ENCODE data around the gene CASTOR2.

CASTOR2 gene

DNA sequence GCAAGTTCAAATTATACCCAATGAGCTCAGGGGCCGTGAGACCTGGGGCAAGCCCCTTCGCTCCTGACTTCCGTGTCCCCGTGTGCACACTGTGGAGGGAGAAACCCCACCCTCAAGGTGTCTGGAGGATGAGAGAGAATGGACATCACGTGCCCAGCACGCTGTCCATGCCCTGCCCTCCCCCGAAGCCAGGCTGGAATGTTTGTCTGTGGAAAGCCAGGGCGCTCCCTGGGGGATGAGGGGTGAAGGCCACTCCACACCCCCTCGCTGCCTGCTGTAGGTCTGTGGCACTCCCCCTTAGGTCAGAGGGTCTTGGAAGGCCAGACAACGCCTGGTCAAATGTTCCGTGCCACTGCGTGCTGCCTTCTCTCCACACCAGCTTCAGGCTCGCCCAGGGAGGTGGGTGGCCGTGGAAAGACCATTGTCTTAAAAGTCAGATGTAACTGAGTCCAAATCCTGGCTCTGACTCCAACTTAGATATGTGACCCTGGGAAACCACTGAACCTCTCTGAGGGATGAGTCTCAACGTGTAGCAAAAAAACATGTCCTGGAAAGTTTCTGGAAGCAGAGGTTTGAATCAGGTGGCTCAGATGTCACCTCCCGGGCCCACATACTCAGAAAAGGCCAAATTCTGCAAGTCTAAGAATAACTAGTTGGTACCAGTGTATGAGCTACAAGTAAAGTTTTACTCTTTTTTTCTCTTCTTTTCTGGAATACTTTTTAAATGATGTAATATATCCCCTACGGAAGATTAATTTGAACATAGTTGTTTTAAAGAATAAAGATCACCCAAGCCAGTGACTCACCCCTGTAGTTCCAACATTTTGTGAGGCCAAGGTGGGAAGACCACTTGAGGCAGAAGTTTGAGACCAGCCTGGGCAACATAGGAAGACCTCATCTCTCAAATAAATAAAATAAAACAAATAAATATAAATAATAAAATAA, 84.2 kb downstream of the CASTOR2 start:
- TF ChIP-seq ISL1 (CRISPR knock-in tag; IDR thresholded peaks at IDR 0.05): no peak
- ATAC-seq: no peak

DNA sequence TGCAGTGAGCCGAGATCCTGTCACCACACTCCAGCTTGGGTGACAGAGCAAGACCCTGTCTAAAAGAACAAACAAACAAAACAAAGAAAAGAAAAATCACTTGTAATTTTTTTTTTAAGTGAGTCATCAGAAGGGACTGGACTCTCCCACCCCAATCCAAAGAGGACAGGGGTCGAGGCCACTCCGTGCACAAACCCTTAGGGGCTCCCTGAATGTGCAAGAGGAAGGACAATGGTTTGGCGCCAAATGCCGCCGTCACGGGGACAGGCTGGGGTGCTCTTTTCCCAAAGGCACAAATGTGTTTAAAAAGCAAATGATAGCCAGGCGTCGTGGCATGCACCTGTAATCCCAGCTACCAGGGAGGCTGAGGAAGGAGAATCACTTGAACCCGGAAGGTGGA, 85.3 kb downstream of the CASTOR2 start:
- TF ChIP-seq ZFP30 (CRISPR knock-in tag; IDR thresholded peaks at IDR 0.05) (no peak), ZC3H10 (CRISPR knock-in tag; IDR thresholded peaks at IDR 0.05) (no peak), BACH2 (CRISPR knock-in tag; IDR thresholded peaks at IDR 0.05; ENCODE audit: borderline replicate concordance) (no peak)
- TF ChIP-seq, protein P1, sequence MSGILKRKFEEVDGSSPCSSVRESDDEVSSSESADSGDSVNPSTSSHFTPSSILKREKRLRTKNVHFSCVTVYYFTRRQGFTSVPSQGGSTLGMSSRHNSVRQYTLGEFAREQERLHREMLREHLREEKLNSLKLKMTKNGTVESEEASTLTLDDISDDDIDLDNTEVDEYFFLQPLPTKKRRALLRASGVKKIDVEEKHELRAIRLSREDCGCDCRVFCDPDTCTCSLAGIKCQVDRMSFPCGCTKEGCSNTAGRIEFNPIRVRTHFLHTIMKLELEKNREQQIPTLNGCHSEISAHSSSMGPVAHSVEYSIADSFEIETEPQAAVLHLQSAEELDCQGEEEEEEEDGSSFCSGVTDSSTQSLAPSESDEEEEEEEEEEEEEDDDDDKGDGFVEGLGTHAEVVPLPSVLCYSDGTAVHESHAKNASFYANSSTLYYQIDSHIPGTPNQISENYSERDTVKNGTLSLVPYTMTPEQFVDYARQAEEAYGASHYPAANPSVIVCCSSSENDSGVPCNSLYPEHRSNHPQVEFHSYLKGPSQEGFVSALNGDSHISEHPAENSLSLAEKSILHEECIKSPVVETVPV (CRISPR knock-in tag; IDR thresholded peaks at IDR 0.05): no peak
- TF ChIP-seq, protein P2, sequence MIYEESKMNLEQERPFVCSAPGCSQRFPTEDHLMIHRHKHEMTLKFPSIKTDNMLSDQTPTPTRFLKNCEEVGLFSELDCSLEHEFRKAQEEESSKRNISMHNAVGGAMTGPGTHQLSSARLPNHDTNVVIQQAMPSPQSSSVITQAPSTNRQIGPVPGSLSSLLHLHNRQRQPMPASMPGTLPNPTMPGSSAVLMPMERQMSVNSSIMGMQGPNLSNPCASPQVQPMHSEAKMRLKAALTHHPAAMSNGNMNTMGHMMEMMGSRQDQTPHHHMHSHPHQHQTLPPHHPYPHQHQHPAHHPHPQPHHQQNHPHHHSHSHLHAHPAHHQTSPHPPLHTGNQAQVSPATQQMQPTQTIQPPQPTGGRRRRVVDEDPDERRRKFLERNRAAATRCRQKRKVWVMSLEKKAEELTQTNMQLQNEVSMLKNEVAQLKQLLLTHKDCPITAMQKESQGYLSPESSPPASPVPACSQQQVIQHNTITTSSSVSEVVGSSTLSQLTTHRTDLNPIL (CRISPR knock-in tag; IDR thresholded peaks at IDR 0.05; ENCODE audit: low read depth): no peak
- no peak for ATAC-seq

DNA sequence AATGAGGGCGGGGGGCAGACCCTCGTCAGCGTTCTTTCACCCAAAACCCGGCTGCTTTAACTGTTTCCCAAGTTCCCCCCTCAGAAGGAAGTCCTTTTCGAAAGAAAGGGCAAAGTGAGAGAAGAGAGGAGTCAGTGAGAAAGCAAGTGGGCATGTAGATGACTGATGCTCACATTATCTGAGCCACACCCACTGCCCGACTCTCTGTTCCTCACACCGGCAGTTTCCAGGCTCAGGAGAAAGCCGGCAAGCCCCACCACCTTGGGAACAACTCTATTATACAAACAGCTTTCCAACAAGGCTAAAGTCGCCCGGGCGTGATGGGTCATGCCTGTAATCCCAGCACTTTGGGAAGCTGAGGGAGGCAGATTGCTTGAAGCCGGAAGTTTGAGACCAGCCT, 86.0 kb downstream of the CASTOR2 start:
- no peak for TF ChIP-seq OSR1 (CRISPR knock-in tag; IDR thresholded peaks at IDR 0.05)
- no peak for TF ChIP-seq RARB (CRISPR knock-in tag; IDR thresholded peaks at IDR 0.05)
- TF ChIP-seq GLIS3 (CRISPR knock-in tag; IDR thresholded peaks at IDR 0.05): no peak
- TF ChIP-seq BACH2 (CRISPR knock-in tag; IDR thresholded peaks at IDR 0.05; ENCODE audit: borderline replicate concordance): no peak
- no peak for TF ChIP-seq CSDC2 (CRISPR knock-in tag; IDR thresholded peaks at IDR 0.05)
- TF ChIP-seq, protein P3, sequence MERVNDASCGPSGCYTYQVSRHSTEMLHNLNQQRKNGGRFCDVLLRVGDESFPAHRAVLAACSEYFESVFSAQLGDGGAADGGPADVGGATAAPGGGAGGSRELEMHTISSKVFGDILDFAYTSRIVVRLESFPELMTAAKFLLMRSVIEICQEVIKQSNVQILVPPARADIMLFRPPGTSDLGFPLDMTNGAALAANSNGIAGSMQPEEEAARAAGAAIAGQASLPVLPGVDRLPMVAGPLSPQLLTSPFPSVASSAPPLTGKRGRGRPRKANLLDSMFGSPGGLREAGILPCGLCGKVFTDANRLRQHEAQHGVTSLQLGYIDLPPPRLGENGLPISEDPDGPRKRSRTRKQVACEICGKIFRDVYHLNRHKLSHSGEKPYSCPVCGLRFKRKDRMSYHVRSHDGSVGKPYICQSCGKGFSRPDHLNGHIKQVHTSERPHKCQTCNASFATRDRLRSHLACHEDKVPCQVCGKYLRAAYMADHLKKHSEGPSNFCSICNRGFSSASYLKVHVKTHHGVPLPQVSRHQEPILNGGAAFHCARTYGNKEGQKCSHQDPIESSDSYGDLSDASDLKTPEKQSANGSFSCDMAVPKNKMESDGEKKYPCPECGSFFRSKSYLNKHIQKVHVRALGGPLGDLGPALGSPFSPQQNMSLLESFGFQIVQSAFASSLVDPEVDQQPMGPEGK (CRISPR knock-in tag; IDR thresholded peaks at IDR 0.05; ENCODE audit: borderline replicate concordance): no peak
- no peak for TF ChIP-seq TCF4 (CRISPR knock-in tag; IDR thresholded peaks at IDR 0.05; ENCODE audit: borderline replicate concordance)
- no peak for TF ChIP-seq ARNTL (CRISPR knock-in tag; IDR thresholded peaks at IDR 0.05; ENCODE audit: borderline replicate concordance, low read depth)
- TF ChIP-seq, protein P4, sequence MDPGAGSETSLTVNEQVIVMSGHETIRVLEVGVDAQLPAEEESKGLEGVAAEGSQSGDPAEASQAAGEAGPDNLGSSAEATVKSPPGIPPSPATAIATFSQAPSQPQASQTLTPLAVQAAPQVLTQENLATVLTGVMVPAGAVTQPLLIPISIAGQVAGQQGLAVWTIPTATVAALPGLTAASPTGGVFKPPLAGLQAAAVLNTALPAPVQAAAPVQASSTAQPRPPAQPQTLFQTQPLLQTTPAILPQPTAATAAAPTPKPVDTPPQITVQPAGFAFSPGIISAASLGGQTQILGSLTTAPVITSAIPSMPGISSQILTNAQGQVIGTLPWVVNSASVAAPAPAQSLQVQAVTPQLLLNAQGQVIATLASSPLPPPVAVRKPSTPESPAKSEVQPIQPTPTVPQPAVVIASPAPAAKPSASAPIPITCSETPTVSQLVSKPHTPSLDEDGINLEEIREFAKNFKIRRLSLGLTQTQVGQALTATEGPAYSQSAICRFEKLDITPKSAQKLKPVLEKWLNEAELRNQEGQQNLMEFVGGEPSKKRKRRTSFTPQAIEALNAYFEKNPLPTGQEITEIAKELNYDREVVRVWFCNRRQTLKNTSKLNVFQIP (CRISPR knock-in tag; IDR thresholded peaks at IDR 0.05; ENCODE audit: borderline replicate concordance, low read depth): no peak
- no peak for TF ChIP-seq ZC3H10 (CRISPR knock-in tag; IDR thresholded peaks at IDR 0.05)
- no peak for TF ChIP-seq ZFP3 (CRISPR knock-in tag; IDR thresholded peaks at IDR 0.05)
- TF ChIP-seq PPARA (CRISPR knock-in tag; IDR thresholded peaks at IDR 0.05; ENCODE audit: borderline replicate concordance): no peak
- TF ChIP-seq ZNF8 (CRISPR knock-in tag; IDR thresholded peaks at IDR 0.05): no peak
- no peak for TF ChIP-seq ESRRG (CRISPR knock-in tag; IDR thresholded peaks at IDR 0.05)
- TF ChIP-seq ISL1 (CRISPR knock-in tag; IDR thresholded peaks at IDR 0.05): no peak
- ATAC-seq: no peak

DNA sequence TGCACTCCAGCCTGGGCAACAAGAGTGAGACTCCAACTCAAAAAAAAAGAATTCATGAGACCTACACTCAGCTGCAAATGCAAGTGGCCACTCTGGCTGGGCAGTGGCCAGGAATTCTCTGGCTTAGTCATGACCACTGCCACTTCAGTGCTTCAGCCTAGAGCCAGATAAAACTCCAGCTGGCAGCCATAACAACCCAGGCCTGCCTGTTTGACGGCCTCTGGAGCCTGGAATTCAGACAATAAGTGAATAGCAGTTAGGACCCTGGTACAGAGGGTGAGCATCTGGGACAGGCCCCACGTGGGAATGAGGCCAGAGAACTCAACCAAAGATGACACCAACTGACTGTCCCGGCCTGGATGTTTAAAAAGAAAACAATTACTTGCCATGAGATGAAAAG, 90.2 kb downstream of the CASTOR2 start:
- ATAC-seq: peak; percentile 88
- TF ChIP-seq RARB (CRISPR knock-in tag; IDR thresholded peaks at IDR 0.05) (no peak), ZC3H10 (CRISPR knock-in tag; IDR thresholded peaks at IDR 0.05) (no peak), ZNF8 (CRISPR knock-in tag; IDR thresholded peaks at IDR 0.05) (no peak), CSDC2 (CRISPR knock-in tag; IDR thresholded peaks at IDR 0.05) (no peak), ISL1 (CRISPR knock-in tag; IDR thresholded peaks at IDR 0.05) (0 out of 2 replicates have a peak, but pooled peaks have one; percentile 29), ZFP30 (CRISPR knock-in tag; IDR thresholded peaks at IDR 0.05) (no peak), SNAI2 (CRISPR knock-in tag; IDR thresholded peaks at IDR 0.05) (no peak), OSR1 (CRISPR knock-in tag; IDR thresholded peaks at IDR 0.05) (no peak), ESRRG (CRISPR knock-in tag; IDR thresholded peaks at IDR 0.05) (no peak), ZNF565 (CRISPR knock-in tag; conservative IDR thresholded peaks at IDR 0.05; ENCODE audit: low read depth) (no peak), TCF4 (CRISPR knock-in tag; IDR thresholded peaks at IDR 0.05; ENCODE audit: borderline replicate concordance) (peak; percentile 47; the same call in 1 of the 2 replicates), BACH2 (CRISPR knock-in tag; IDR thresholded peaks at IDR 0.05; ENCODE audit: borderline replicate concordance) (no peak)
- TF ChIP-seq, protein P1 (CRISPR knock-in tag; IDR thresholded peaks at IDR 0.05): no peak
- TF ChIP-seq, protein P4 (CRISPR knock-in tag; IDR thresholded peaks at IDR 0.05; ENCODE audit: borderline replicate concordance, low read depth): 0 out of 2 replicates have a peak, but pooled peaks have one; percentile 61
